Testis (tissue), 2 donors: ENCODE results near the gene ENTPD1.

Experiments used
- CTCF ChIP-seq, 3 experiments: fragments of 450-650 bp in 2 of 3; fragments of 200-600 bp in 1 of 3; sonication (generic) in 1 of 3; IDR thresholded peaks; one replicate each; pipeline ENCODE4 v1.5.1; 2016 to 2019; ENCODE audit warnings: antibody characterized with exemption in 3 of 3, mild to moderate bottlenecking in 2 of 3, moderate library complexity in 1 of 3
- POLR2A ChIP-seq: fragments of 450-650 bp; IDR thresholded peaks from one replicate; pipeline ENCODE4 v1.6.1; 2017; ENCODE audit warnings: antibody characterized with exemption, mild to moderate bottlenecking, moderate library complexity

DNA sequence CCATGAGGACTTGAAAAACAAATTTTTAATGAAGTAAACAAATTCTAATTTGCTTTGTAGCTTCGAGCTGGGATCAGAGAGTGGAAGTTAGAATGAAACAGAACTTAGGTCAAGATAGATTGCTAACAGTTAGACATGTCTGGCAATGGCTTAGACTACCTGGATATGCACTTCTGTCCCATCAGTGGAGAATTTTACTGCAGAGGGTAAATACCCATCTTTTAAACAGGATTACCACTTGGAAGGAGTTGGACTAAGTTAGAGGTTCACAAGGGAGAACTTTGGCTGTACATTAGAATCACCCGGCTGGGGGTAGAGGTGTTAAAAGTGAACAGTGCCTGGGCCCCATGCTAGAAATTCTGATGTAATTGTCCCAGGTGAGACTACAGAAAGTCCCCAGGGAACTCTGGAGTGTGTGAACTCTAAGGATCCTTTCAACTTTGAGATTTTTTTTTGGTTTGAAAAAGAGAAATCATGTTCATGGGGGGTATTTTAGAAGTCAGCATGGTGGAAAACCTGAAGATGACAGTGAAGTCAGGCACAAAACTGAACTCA, 35.5 kb downstream of the ENTPD1 start:
- no peak for TF ChIP-seq CTCF (IDR thresholded peaks at IDR 0.05)
- no peak for TF ChIP-seq POLR2A
